Measurements from ENCODE around the gene LRRC59. TPM values are rescaled to one million over a fixed set of nuclear protein-coding genes. Genes with fewer than 3 reads are reported as not detected.

Gene LRRC59
- total and polyA plus RNA-seq, 4 donors, result 21.4 to 136 (median 75.6) TPM

GRCh38 chr17:50352693-50353599, 44.4 kb downstream of the LRRC59 start:
- no peaks in the 10 kb centered on the region for H3K27me3 ChIP-seq (ENCODE audit: control insufficient read depth in 4 of 4, insufficient read depth in 4 of 4, low read length in 3 of 4)
- TF ChIP-seq ZBTB33 (IDR thresholded peaks at IDR 0.05) (no peak), JUND (IDR thresholded peaks at IDR 0.05) (no peak), GABPA (IDR thresholded peaks at IDR 0.05 in 1 of 2, conservative IDR thresholded peaks at IDR 0.05 in 1 of 2) (no peak), YY1 (IDR thresholded peaks at IDR 0.05) (no peak), FOXA2 (IDR thresholded peaks at IDR 0.05) (no peak), FOXA1 (IDR thresholded peaks at IDR 0.05) (no peak)
- no peaks in the 10 kb centered on the region for H3K9me3 ChIP-seq (ENCODE audit: control insufficient read depth in 4 of 4, low read length in 3 of 4)
- no peak for DNase-seq (ENCODE audit: low spot score)
- WGBS, result 94% methylated on average over 21 of the region's 21 CpGs
- H3K4me1 ChIP-seq (ENCODE audit: control insufficient read depth in 4 of 4, insufficient read depth in 4 of 4, low read length in 3 of 4), result no peaks in the 10 kb centered on the region
- no peak overlapping the region for H3K27ac ChIP-seq (ENCODE audit: low read depth in 1 of 2, low read length in 2 of 2)
- no peak overlapping the region for H3K9ac ChIP-seq (ENCODE audit: low read depth in 1 of 2, low read length in 2 of 2)
- no peak overlapping the region for H3K4me3 ChIP-seq (ENCODE audit: low read depth in 1 of 3, low read length in 3 of 3)
- peaks cover 1 to 29% (median 9%) of the 10 kb centered on the region in 4 donors for H3K36me3 ChIP-seq (ENCODE audit: control insufficient read depth in 4 of 4, insufficient read depth in 3 of 4, low read depth in 1 of 4, low read length in 3 of 4)

DNA sequence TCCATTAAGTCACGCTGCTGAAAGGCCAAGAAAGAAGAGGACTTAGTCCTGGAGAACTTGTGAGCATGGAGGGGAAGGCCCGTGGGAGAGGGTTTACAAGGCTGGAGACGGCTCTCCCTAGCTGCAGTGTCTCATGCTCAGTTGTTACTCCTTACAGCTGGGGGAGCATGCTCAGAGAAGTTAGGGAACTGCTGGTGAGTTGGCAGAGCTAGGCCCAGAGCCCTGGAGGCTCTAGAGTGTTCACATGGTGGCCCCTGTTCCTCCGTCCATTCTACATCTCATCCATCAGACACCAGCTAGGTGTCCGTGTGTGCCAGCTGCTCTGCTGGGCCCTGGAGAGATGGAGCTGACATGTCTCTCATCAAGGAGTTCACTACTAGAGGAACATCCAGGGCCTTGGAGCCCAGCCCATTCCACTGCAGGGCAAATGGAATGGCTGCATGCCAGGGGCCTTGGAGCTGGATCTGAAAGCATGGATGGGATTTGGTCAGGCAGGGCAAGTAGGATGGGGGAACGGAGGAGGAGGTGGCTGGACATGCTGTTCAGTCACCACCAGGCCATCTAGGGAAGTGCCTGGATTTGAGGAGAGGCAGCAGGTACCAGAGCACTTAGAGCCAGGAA, 45.1 kb downstream of the LRRC59 start:
- Histone ChIP-seq H3K4me3 (ENCODE audit: low read depth in 1 of 3, low read length in 3 of 3) (no peak overlapping the region), H3K9ac (ENCODE audit: low read depth in 1 of 2, low read length in 2 of 2) (no peak overlapping the region), H3K4me1 (ENCODE audit: control insufficient read depth in 4 of 4, insufficient read depth in 4 of 4, low read length in 3 of 4) (peaks cover 0 to 3% (median 1%) of the 10 kb centered on the region in 4 donors), H3K36me3 (ENCODE audit: control insufficient read depth in 4 of 4, insufficient read depth in 3 of 4, low read depth in 1 of 4, low read length in 3 of 4) (peaks cover 1 to 27% (median 8%) of the 10 kb centered on the region in 4 donors), H3K27ac (ENCODE audit: low read depth in 1 of 2, low read length in 2 of 2) (no peak overlapping the region), H3K9me3 (ENCODE audit: control insufficient read depth in 4 of 4, low read length in 3 of 4) (no peaks in the 10 kb centered on the region), H3K27me3 (ENCODE audit: control insufficient read depth in 4 of 4, insufficient read depth in 4 of 4, low read length in 3 of 4) (no peaks in the 10 kb centered on the region)
- no peak for DNase-seq (ENCODE audit: low spot score)
- WGBS, result 91% methylated on average over 6 of the region's 6 CpGs
- TF ChIP-seq, protein P1, sequence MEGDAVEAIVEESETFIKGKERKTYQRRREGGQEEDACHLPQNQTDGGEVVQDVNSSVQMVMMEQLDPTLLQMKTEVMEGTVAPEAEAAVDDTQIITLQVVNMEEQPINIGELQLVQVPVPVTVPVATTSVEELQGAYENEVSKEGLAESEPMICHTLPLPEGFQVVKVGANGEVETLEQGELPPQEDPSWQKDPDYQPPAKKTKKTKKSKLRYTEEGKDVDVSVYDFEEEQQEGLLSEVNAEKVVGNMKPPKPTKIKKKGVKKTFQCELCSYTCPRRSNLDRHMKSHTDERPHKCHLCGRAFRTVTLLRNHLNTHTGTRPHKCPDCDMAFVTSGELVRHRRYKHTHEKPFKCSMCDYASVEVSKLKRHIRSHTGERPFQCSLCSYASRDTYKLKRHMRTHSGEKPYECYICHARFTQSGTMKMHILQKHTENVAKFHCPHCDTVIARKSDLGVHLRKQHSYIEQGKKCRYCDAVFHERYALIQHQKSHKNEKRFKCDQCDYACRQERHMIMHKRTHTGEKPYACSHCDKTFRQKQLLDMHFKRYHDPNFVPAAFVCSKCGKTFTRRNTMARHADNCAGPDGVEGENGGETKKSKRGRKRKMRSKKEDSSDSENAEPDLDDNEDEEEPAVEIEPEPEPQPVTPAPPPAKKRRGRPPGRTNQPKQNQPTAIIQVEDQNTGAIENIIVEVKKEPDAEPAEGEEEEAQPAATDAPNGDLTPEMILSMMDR (IDR thresholded peaks at IDR 0.05; ENCODE audit: low read depth, low read length, missing input control), result no peak

DNA sequence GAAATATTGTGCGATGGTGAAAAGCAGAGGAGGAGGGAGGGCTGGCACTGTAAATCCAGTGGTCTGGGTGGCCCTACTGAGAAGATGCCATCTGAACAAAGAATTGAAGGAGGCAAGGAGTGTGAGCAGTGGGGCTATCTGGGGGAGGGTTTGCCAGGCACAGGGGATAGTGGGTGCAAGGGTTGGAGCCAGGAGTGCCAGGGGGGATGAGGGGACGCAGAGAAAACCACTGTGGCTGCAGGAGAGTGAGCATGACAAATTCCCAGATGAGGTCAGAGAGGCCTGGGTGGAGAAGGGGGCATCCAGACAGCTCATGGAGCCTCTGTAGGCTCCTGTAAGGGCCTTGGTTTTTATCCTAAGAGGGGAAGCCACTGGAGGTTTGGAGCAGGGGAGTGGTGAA, 46.6 kb downstream of the LRRC59 start:
- Histone ChIP-seq H3K27ac (ENCODE audit: low read depth in 1 of 2, low read length in 2 of 2) (no peak overlapping the region), H3K9ac (ENCODE audit: low read depth in 1 of 2, low read length in 2 of 2) (no peak overlapping the region), H3K4me3 (ENCODE audit: low read depth in 1 of 3, low read length in 3 of 3) (no peak overlapping the region), H3K9me3 (ENCODE audit: control insufficient read depth in 4 of 4, low read length in 3 of 4) (no peaks in the 10 kb centered on the region), H3K4me1 (ENCODE audit: control insufficient read depth in 4 of 4, insufficient read depth in 4 of 4, low read length in 3 of 4) (peaks cover 3 to 11% (median 8%) of the 10 kb centered on the region in 4 donors), H3K36me3 (ENCODE audit: control insufficient read depth in 4 of 4, insufficient read depth in 3 of 4, low read depth in 1 of 4, low read length in 3 of 4) (peaks cover 0 to 15% (median 3%) of the 10 kb centered on the region in 4 donors), H3K27me3 (ENCODE audit: control insufficient read depth in 4 of 4, insufficient read depth in 4 of 4, low read length in 3 of 4) (no peaks in the 10 kb centered on the region)
- 96% methylated on average over 2 of the region's 2 CpGs for WGBS
- DNase-seq (ENCODE audit: low spot score), result no peak
- TF ChIP-seq, protein P1 (IDR thresholded peaks at IDR 0.05; ENCODE audit: low read depth, low read length, missing input control), result no peak
- no peak for TF ChIP-seq ZBTB33 (IDR thresholded peaks at IDR 0.05)
- TF ChIP-seq HNF4G (IDR thresholded peaks at IDR 0.05), result no peak
- no peak for TF ChIP-seq FOXA2 (IDR thresholded peaks at IDR 0.05)

Data from liver (tissue), 9 donors.